H9 (cell line): ENCODE data around the gene ZNF768. TPM values are rescaled to one million over a fixed set of nuclear protein-coding genes. Genes with fewer than 3 reads are reported as not detected.

Experiments used
- DNase-seq: peaks from one replicate; pipeline ENCODE4 v3.0.0-alpha.2; 2017
- H2AFZ ChIP-seq: one replicate; pipeline ENCODE4 v1.6.1; 2013; ENCODE audit warnings: mild to moderate bottlenecking, low read length, control low read depth, moderate library complexity
- H2AK5ac ChIP-seq: 2 replicates; pipeline ENCODE4 v1.6.1; 2013; ENCODE audit warnings: low read length, control low read depth, mixed read lengths; ENCODE audit not compliant: insufficient read length
- H2BK120ac ChIP-seq: one replicate; pipeline ENCODE4 v1.6.1; 2013; ENCODE audit warnings: low read depth, mild to moderate bottlenecking, low read length, control low read depth, inconsistent platforms; ENCODE audit not compliant: poor library complexity, severe bottlenecking
- H2BK12ac ChIP-seq: 2 replicates; pipeline ENCODE4 v1.6.1; 2013; ENCODE audit warnings: low read length, control low read depth, mixed read lengths, low read depth; ENCODE audit not compliant: insufficient read length
- H2BK15ac ChIP-seq: 2 replicates; pipeline ENCODE4 v1.6.1; 2013; ENCODE audit warnings: low read depth, low read length, control low read depth
- H2BK20ac ChIP-seq: one replicate; pipeline ENCODE4 v1.6.1; 2013; ENCODE audit warnings: low read depth, mild to moderate bottlenecking, low read length, control low read depth, inconsistent platforms; ENCODE audit not compliant: poor library complexity, severe bottlenecking
- H2BK5ac ChIP-seq: 2 replicates; pipeline ENCODE4 v1.6.1; 2013; ENCODE audit warnings: low read length, control low read depth, mixed read lengths; ENCODE audit not compliant: insufficient read length
- H3K14ac ChIP-seq: 2 replicates; pipeline ENCODE4 v1.6.1; 2013; ENCODE audit warnings: low read length, control low read depth; ENCODE audit not compliant: insufficient read depth
- H3K18ac ChIP-seq: 2 replicates; pipeline ENCODE4 v1.6.1; 2013; ENCODE audit warnings: low read depth, mild to moderate bottlenecking, mixed read lengths, low read length, control low read depth; ENCODE audit not compliant: insufficient read length
- H3K23ac ChIP-seq: 2 replicates; pipeline ENCODE4 v1.6.1; 2013; ENCODE audit warnings: low read length, control low read depth, mixed read lengths, low read depth; ENCODE audit not compliant: insufficient read length
- H3K23me2 ChIP-seq: 2 replicates; pipeline ENCODE4 v1.6.1; 2013; ENCODE audit warnings: low read depth, mild to moderate bottlenecking, mixed read lengths, low read length, control low read depth; ENCODE audit not compliant: insufficient read length, poor library complexity, severe bottlenecking
- H3K27ac ChIP-seq: 2 replicates; pipeline ENCODE4 v1.5.1; 2013; ENCODE audit warnings: low read length, control low read depth, mixed read lengths, low read depth; ENCODE audit not compliant: insufficient read length
- H3K27me3 ChIP-seq: 2 replicates; pipeline ENCODE4 v1.6.1; 2013; ENCODE audit warnings: low read length, control low read depth, inconsistent platforms; ENCODE audit not compliant: insufficient read depth
- H3K4ac ChIP-seq: 2 replicates; pipeline ENCODE4 v1.6.1; 2013; ENCODE audit warnings: low read depth, mild to moderate bottlenecking, control low read depth, inconsistent platforms, low read length, moderate library complexity
- H3K4me1 ChIP-seq: 2 replicates; pipeline ENCODE4 v1.6.1; 2013; ENCODE audit warnings: low read length, control low read depth, inconsistent platforms; ENCODE audit not compliant: insufficient read depth
- H3K4me2 ChIP-seq: 2 replicates; pipeline ENCODE4 v1.6.1; 2013; ENCODE audit warnings: low read length, control low read depth, mixed read lengths; ENCODE audit not compliant: insufficient read length, insufficient read depth
- H3K56ac ChIP-seq: 2 replicates; pipeline ENCODE4 v1.6.1; 2013; ENCODE audit warnings: low read depth, mild to moderate bottlenecking, mixed read lengths, low read length, control low read depth; ENCODE audit not compliant: insufficient read length
- H3K79me1 ChIP-seq: 2 replicates; pipeline ENCODE4 v1.6.1; 2013; ENCODE audit warnings: low read depth, mild to moderate bottlenecking, moderate library complexity, low read length, control low read depth, inconsistent platforms; ENCODE audit not compliant: insufficient read depth, poor library complexity, severe bottlenecking
- H3K79me2 ChIP-seq: 2 replicates; pipeline ENCODE4 v1.6.1; 2013; ENCODE audit warnings: low read length, control low read depth, inconsistent platforms; ENCODE audit not compliant: insufficient read depth
- H3K9ac ChIP-seq: 2 replicates; pipeline ENCODE4 v1.6.1; 2013; ENCODE audit warnings: low read length, control low read depth, mixed read lengths; ENCODE audit not compliant: insufficient read length; ENCODE audit errors: extremely low read depth
- H3K9me3 ChIP-seq: one replicate; pipeline ENCODE4 v1.6.1; 2013; ENCODE audit warnings: low read depth, low read length, inconsistent platforms; ENCODE audit not compliant: control insufficient read depth
- H3T11ph ChIP-seq: one replicate; pipeline ENCODE4 v1.6.1; 2013; ENCODE audit warnings: mild to moderate bottlenecking, low read length, control low read depth, inconsistent platforms
- H4K20me1 ChIP-seq: one replicate; pipeline ENCODE4 v1.6.1; 2013; ENCODE audit not compliant: control insufficient read depth, insufficient read length, insufficient read depth
- H4K5ac ChIP-seq: 2 replicates; pipeline ENCODE4 v1.6.1; 2013; ENCODE audit warnings: low read depth, mild to moderate bottlenecking, mixed read lengths, low read length, control low read depth; ENCODE audit not compliant: insufficient read length
- H4K8ac ChIP-seq: replicated peaks from 2 replicates; pipeline ENCODE4 v1.6.1; 2013; ENCODE audit warnings: low read length, control low read depth, mixed read lengths, low read depth; ENCODE audit not compliant: insufficient read length
- H4K91ac ChIP-seq: 2 replicates; pipeline ENCODE4 v1.6.1; 2013; ENCODE audit warnings: low read depth, mild to moderate bottlenecking, moderate library complexity, mixed read lengths, low read length, control low read depth; ENCODE audit not compliant: insufficient read length
- H3K27ac Mint-ChIP-seq, 3 experiments: 2 replicates in 2 of 3; 3 replicates in 1 of 3; pipeline ENCODE4 v1.8.0; 2020 to 2021; ENCODE audit warnings: mixed read lengths in 3 of 3, mild to moderate bottlenecking in 1 of 3, moderate library complexity in 1 of 3
- H3K27me3 Mint-ChIP-seq: 2 replicates; pipeline ENCODE4 v1.8.0; 2021; ENCODE audit warnings: low read depth, mild to moderate bottlenecking, moderate library complexity, mixed read lengths
- H3K36me3 Mint-ChIP-seq, 3 experiments: 2 replicates in 2 of 3; 3 replicates in 1 of 3; pipeline ENCODE4 v1.8.0; 2020 to 2021; ENCODE audit warnings: low read depth in 3 of 3, mixed read lengths in 3 of 3; ENCODE audit not compliant: insufficient read depth in 1 of 3
- H3K4me1 Mint-ChIP-seq, 2 experiments: 2 replicates each; pipeline ENCODE4 v1.8.0; 2020; ENCODE audit warnings: mixed read lengths in 2 of 2
- H3K4me3 Mint-ChIP-seq, 2 experiments: 2 replicates in 1 of 2; 3 replicates in 1 of 2; pipeline ENCODE4 v1.8.0; 2020 to 2021; ENCODE audit warnings: mild to moderate bottlenecking in 2 of 2, mixed read lengths in 2 of 2, moderate library complexity in 1 of 2
- H3K9me3 Mint-ChIP-seq, 2 experiments: 2 replicates in 1 of 2; 3 replicates in 1 of 2; pipeline ENCODE4 v1.8.0; 2020; ENCODE audit warnings: mild to moderate bottlenecking in 2 of 2, mixed read lengths in 2 of 2, moderate library complexity in 1 of 2
- CTCF ChIP-seq: fragments of 200-600 bp; sonication (generic); conservative IDR thresholded peaks from 3 replicates; pipeline ENCODE4 v1.8.0; 2021; ENCODE audit warnings: antibody characterized with exemption, mild to moderate bottlenecking
- WGBS: extraction: QIAGEN DNeasy Blood & Tissue Kit; methylation state at CpG from one replicate; pipeline ENCODE4 v1.1.7; 2013; ENCODE audit warnings: missing lambda C conversion rate, low lambda C conversion rate, mixed read lengths; ENCODE audit not compliant: insufficient read length; ENCODE audit errors: extremely low coverage; 5-methylcytosine and 5-hydroxymethylcytosine counted together
- total RNA-seq: library from RNA; stranded (reverse); gene quantifications from 2 replicates; pipeline ENCODE4 v1.2.1, GENCODE V29; 2021

Gene ZNF768
- total RNA-seq, 1 experiment from 2014 or later: 40.0 TPM

DNA sequence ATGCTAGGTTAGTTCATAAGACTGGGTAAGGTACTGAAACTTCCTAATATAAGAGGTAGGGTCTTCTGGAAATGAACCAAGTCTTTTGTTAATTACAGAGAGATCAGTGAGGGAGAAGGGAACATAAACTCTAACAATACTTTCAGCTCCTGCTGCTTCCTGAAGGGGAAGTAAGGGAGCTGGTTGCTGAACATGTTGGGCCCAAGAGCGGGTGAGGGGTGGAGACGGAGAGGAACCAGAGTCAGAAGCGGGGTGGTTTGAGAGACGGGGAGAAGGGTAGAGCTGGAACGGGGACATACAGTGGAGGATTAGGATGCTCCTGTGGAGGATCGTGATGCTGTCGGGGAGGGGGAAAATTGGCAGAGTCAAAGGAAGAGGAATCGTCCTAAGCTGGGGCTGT is 19.7 kb upstream of the ZNF768 start:
- WGBS: no CpG with 5 or more reads among the region's 8 CpGs
- no peaks in the 10 kb centered on the region for H3K27me3 ChIP-seq
- H3K56ac ChIP-seq: no peak overlapping the region
- H3K27ac ChIP-seq: no peak overlapping the region
- H2AK5ac ChIP-seq: no peak overlapping the region
- Mint-ChIP-seq H3K4me1 (peaks cover 18 to 33% of the 10 kb centered on the region in 2 experiments), H3K27ac (peak overlapping the region; percentile 1 to 82 (median 16); a peak in 3 of 7 replicates), H3K36me3 (peaks cover 2 to 8% (median 5%) of the 10 kb centered on the region in 3 experiments; a peak in 4 of 7 replicates), H3K9me3 (peaks cover 0 to 10% of the 10 kb centered on the region in 2 experiments; a peak in 1 of 5 replicates), H3K27me3 (peaks cover 4% of the 10 kb centered on the region; the same call in 1 of the 2 replicates), H3K4me3 (peak overlapping the region in 1 of 2 experiments; percentile 24; a peak in 2 of 5 replicates)
- no peaks in the 10 kb centered on the region for H3K23me2 ChIP-seq
- no peak overlapping the region for H2BK15ac ChIP-seq
- no peak overlapping the region for H2AFZ ChIP-seq
- no peak overlapping the region for H3T11ph ChIP-seq
- DNase-seq: no peak
- H4K20me1 ChIP-seq: no peaks in the 10 kb centered on the region
- H2BK12ac ChIP-seq: no peak overlapping the region
- H3K79me2 ChIP-seq: no peaks in the 10 kb centered on the region
- H4K91ac ChIP-seq: no peak overlapping the region
- H2BK5ac ChIP-seq: no peak overlapping the region
- no peak overlapping the region for H3K4me2 ChIP-seq
- H3K23ac ChIP-seq: no peak overlapping the region
- H3K9me3 ChIP-seq: no peaks in the 10 kb centered on the region
- H2BK20ac ChIP-seq: no peak overlapping the region
- no peak overlapping the region for H4K8ac ChIP-seq
- H3K4ac ChIP-seq: no peak overlapping the region
- H2BK120ac ChIP-seq: no peak overlapping the region
- no peak overlapping the region for H3K9ac ChIP-seq
- H3K18ac ChIP-seq: peak overlapping the region; percentile 46
- peaks cover 6% of the 10 kb centered on the region; the same call in 1 of the 2 replicates for H3K4me1 ChIP-seq
- TF ChIP-seq CTCF: no peak
- H3K79me1 ChIP-seq: no peaks in the 10 kb centered on the region
- no peak overlapping the region for H3K14ac ChIP-seq
- no peak overlapping the region for H4K5ac ChIP-seq
